Gastroesophageal sphincter (tissue), 3 donors: ENCODE measurements around the gene WWC2.

Source experiments
- EP300 ChIP-seq: sonication (generic); formaldehyde crosslinking; IDR thresholded peaks from one replicate; pipeline ENCODE4 v1.6.1; 2017; ENCODE audit warnings: antibody characterized with exemption, mild to moderate bottlenecking
- POLR2A ChIP-seq, 2 donors: fragments of 450-650 bp; IDR thresholded peaks; one replicate each; pipeline ENCODE4 v1.6.1; 2017; ENCODE audit warnings: antibody characterized with exemption in 2 of 2, mild to moderate bottlenecking in 2 of 2, moderate library complexity in 1 of 2
- POLR2AphosphoS5 ChIP-seq: sonication (generic); formaldehyde crosslinking; IDR thresholded peaks from one replicate; pipeline ENCODE4 v1.6.1; 2017; ENCODE audit warnings: antibody characterized with exemption
- TF ChIP-seq, protein P1 (sequence below), 4 experiments: fragments of 200-600 bp in 2 of 4; fragments of 450-650 bp in 2 of 4; sonication (generic) in 1 of 4; IDR thresholded peaks; one replicate each; pipeline ENCODE4 v1.5.1; 2017 to 2019; ENCODE audit warnings: antibody characterized with exemption in 4 of 4, mild to moderate bottlenecking in 2 of 4, moderate library complexity in 2 of 4

DNA sequence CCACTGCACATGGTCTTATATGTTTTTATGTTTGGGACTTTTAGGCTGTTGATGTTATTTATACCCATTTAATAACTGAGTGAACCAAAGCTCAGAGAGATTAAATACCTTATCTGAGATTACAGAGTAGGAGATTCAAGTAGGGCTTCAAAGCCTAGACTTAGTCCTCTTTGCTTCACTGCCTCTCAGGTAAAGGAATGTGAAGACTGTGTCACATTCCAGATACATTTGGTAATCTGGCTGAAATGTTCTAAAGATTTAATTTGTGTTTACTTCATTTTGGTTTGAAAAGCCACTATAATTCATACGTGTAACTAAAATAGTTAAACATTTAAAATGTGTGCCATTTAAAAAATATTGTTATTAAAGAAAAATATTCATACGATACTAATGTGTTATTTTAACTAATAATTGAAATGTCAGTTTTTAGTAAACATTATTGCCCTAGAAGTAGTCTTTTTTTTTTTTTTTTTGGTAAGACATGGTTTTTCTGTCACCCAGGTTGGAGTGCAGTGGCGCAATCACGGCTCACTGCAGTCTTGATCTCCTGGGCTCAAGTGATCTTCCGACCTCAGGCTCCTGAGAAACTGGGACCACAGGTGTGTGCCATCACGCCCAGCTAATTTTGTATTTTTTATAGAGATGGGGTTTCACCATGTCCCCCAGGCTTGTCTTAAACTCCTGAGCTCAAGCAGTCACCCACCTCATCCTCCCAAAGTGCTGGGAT, 54.3 kb downstream of the WWC2 start:
- TF ChIP-seq POLR2A (IDR thresholded peaks at IDR 0.05) (no peak), EP300 (no peak), POLR2AphosphoS5 (no peak)
- TF ChIP-seq, protein P1, sequence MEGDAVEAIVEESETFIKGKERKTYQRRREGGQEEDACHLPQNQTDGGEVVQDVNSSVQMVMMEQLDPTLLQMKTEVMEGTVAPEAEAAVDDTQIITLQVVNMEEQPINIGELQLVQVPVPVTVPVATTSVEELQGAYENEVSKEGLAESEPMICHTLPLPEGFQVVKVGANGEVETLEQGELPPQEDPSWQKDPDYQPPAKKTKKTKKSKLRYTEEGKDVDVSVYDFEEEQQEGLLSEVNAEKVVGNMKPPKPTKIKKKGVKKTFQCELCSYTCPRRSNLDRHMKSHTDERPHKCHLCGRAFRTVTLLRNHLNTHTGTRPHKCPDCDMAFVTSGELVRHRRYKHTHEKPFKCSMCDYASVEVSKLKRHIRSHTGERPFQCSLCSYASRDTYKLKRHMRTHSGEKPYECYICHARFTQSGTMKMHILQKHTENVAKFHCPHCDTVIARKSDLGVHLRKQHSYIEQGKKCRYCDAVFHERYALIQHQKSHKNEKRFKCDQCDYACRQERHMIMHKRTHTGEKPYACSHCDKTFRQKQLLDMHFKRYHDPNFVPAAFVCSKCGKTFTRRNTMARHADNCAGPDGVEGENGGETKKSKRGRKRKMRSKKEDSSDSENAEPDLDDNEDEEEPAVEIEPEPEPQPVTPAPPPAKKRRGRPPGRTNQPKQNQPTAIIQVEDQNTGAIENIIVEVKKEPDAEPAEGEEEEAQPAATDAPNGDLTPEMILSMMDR (IDR thresholded peaks at IDR 0.05): no peak
